GM08714 (cell line): ENCODE data around the gene EVX1.

Experiments used
- H3K4me3 ChIP-seq: fragments of 200-500 bp; sonication (Bioruptor generic); 2 replicates; pipeline ENCODE4 v1.5.1; 2014; ENCODE audit warnings: mild to moderate bottlenecking, low read length, inconsistent platforms
- ZNF274 ChIP-seq: IDR thresholded peaks from 2 replicates; pipeline ENCODE4 v1.6.1; 2012; ENCODE audit warnings: mild to moderate bottlenecking, low read depth, low read length

Gene EVX1

DNA sequence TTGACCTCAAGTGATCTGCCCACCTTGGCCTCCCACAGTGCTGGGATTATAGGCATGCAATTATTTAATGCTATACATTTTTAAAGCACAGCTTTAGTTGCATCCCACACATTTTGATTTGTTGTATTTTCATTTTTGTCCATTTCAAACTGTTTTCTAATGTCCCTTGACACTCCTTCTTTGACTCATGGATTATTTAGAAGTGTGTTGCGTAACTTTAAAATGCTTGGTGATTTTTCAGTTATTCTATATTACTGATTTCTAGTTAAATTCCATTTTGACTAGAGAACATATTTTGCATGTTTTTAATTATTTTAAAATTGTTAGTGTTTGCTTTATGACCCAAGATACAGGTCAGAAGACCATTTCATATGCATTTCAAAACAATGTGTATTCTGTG is 28.8 kb downstream of the EVX1 start:
- TF ChIP-seq ZNF274 = no peak
- H3K4me3 ChIP-seq = no peak overlapping the region

DNA sequence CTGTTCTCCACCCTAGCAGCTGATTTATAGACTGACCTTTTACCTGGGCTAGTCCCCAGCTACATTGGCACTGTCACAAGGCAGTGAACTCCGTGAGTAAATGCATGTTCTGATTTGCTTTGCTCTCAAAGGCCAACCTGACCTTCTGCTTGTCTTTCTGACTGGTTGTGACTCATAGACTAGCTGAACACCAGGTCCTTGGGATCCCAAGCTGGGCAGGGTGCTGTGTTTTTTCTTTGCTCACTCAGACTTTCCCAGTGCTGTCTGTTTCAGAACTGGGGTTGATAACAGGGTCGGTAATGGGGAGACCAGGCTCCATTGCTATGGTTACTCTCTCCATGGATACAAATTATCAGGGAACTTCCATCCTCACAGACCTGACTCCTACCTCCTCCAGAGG is 35.0 kb downstream of the EVX1 start:
- no peak overlapping the region for H3K4me3 ChIP-seq

DNA sequence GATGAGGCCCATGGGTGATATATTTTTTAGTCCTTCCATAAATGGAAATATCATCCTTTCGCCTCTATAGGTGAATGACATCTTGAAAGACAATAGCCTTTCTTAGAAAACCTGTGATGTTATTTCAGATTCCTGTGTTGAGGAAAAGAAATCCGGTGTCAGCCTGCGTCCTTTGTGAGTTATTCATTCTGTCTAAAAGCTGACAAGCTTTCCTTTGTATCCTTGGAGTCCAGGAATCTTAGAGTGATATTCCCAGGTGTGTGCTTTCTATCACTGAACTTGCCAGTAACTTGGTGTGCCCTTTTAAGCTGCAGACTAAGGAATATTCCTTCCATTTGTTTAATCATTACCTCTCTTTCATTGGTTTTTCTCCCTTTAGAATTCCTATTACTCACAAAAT is 41.0 kb downstream of the EVX1 start:
- no peak for TF ChIP-seq ZNF274
- no peak overlapping the region for H3K4me3 ChIP-seq

More for the DNA sequence above, 35.0 kb downstream of the EVX1 start:
- TF ChIP-seq ZNF274 = no peak

DNA sequence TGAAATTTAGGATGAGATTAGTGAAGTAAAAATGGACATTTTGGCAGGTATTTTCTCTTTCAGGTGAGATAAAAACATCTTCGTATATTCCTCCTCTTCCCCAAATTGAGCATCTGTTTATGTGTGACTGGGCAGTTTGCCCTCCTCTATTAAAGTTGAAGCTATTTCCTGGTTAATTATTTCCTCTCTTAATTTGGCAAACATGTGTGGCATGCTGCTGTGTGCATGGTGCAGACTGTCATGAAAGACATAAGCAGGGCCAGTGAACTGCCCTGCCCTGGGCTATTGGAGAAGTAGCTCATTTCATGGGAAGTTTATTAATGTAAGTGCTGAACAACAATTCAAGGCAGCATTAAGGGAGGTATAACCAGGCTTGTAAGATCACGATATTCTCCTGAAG is 52.6 kb downstream of the EVX1 start:
- no peak overlapping the region for H3K4me3 ChIP-seq
- TF ChIP-seq ZNF274 = no peak

DNA sequence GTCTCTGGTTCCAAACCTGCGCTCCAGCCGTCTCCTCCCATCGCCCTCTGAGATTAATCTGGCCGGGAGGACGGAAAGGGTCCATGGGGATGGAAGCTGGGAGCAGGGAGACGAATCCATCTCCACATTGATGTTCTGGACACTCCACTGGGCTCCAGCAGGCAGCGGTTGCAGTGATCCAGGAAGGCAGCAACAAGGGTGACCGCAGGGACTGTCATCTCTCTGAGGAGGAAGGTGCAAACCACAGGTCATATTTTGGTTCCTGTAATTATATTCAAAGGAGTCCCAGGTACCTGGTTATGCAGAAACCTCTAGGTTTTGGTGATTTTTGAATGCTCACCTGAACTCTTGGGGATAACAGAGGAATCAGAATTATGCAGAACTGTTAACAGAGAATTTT is 54.8 kb downstream of the EVX1 start:
- H3K4me3 ChIP-seq = no peak overlapping the region
- no peak for TF ChIP-seq ZNF274
